ENCODE data around the gene LAMA2. TPM values are rescaled to one million over a fixed set of nuclear protein-coding genes. Genes with fewer than 3 reads are reported as not detected.
"Not testable (repeated sequence)": the region's sequence is repeated elsewhere in the genome, so short reads cannot be mapped to it uniquely, and the experiment has no call there.

LAMA2 gene
- total RNA-seq, 1 donor from 2014 or later: 0.23 TPM

DNA sequence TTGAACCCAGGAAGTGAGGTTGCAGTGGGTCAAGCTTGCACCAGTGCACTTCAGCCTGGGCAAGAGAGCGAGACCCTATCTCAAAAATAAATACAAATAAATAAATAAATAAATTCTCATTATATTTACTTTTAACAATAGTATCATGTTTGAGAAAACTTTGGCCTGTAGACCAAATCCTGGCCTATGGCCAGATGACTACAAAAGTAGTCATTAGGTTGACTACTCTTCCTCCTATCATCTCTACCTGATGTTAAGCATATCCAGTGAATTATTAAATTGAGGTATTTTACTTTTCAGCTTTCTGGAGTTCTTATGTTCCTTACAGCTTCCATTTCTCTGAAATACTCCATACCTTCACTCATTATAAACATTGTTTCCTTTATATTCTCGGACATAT is 280.6 kb downstream of the LAMA2 start:
- Mint-ChIP-seq H3K4me1 (ENCODE audit: low read depth) (no peaks in the 10 kb centered on the region), H3K36me3 (ENCODE audit: low read depth) (no peaks in the 10 kb centered on the region)

DNA sequence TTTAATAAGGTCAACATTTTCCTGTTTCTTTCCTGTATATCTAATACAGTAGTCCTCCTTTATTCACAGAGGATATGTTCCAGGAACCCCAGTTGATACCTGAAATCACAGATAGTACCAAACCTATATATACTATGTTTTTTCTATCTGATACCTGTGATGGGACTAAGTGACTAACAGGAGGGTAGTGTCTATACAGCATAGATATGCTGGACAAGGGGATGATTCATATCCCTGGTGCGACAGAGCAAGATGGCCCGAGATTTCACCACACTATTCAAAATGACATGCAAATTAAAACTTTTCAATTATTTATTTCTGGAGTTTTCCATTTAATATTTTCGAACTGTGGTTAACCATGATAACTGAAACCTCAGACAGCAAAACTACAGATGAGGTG is 281.1 kb downstream of the LAMA2 start:
- Mint-ChIP-seq H3K27ac (no peak overlapping the region), H3K4me1 (ENCODE audit: low read depth) (no peaks in the 10 kb centered on the region), H3K36me3 (ENCODE audit: low read depth) (no peaks in the 10 kb centered on the region), H3K27me3 (ENCODE audit: low read depth) (no peaks in the 10 kb centered on the region), H3K9me3 (no peaks in the 10 kb centered on the region), H3K4me3 (ENCODE audit: low read depth) (no peak overlapping the region)
- DNase-seq (ENCODE audit: low spot score): no peak
- intact Hi-C loops (cut with micrococcal nuclease): no loop called here

More for the DNA sequence above, 280.6 kb downstream of the LAMA2 start:
- H3K27me3 Mint-ChIP-seq (ENCODE audit: low read depth): no peaks in the 10 kb centered on the region
- no peaks in the 10 kb centered on the region for H3K9me3 Mint-ChIP-seq
- intact Hi-C loops (cut with micrococcal nuclease): no loop called here
- no peak for DNase-seq (ENCODE audit: low spot score)
- H3K27ac Mint-ChIP-seq: no peak overlapping the region
- H3K4me3 Mint-ChIP-seq (ENCODE audit: low read depth): no peak overlapping the region

DNA sequence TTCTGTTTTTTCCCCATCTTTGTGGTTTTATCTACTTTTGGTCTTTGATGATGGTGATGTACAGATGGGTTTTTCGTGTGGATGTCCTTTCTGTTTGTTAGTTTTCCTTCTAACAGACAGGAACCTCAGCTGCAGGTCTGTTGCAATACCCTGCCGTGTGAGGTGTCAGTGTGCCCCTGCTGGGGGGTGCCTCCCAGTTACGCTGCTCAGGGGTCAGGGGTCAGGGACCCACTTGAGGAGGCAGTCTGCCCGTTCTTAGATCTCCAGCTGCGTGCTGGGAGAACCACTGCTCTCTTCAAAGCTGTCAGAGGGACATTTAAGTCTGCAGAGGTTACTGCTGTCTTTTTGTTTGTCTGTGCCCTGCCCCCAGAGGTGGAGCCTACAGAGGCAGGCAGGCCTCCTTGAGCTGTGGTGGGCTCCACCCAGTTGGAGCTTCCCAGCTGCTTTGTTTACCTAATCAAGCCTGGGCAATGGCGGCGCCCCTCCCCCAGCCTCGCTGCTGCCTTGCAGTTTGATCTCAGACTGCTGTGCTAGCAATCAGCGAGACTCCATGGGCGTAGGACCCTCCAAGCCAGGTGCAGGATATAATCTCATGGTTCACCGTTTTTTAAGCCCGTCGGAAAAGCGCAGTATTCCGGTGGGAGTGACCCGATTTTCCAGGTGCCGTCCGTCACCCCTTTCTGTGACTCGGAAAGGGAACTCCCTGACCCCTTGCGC is 289.5 kb downstream of the LAMA2 start:
- H3K4me3 Mint-ChIP-seq (ENCODE audit: low read depth); DNase-seq (ENCODE audit: low spot score); H3K36me3 Mint-ChIP-seq (ENCODE audit: low read depth); H3K27me3 Mint-ChIP-seq (ENCODE audit: low read depth); H3K27ac Mint-ChIP-seq; H3K9me3 Mint-ChIP-seq; intact Hi-C loops (cut with micrococcal nuclease); H3K4me1 Mint-ChIP-seq (ENCODE audit: low read depth): not testable (repeated sequence)

DNA sequence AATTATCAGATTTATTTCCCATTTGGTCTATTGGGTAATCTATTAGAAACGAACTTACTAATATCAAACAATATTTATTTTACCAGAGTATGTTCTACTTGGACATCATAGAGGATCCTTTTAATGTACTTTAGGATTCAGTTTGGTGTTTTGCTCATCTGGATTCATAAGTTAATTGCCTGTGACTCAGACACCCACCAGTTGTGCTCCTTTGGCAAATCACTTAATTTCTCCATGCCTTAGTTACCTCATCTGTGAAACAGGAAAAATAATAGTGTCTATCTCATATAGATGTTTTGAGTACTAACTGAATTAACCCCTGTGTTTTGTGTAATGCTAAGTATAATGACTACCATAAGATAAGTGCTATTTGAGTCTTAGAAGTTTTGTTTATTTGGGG is 292.1 kb downstream of the LAMA2 start:
- no peaks in the 10 kb centered on the region for H3K4me1 Mint-ChIP-seq (ENCODE audit: low read depth)
- H3K9me3 Mint-ChIP-seq: no peaks in the 10 kb centered on the region
- H3K36me3 Mint-ChIP-seq (ENCODE audit: low read depth): no peaks in the 10 kb centered on the region
- DNase-seq (ENCODE audit: low spot score): no peak
- no peak overlapping the region for H3K27ac Mint-ChIP-seq
- no peak overlapping the region for H3K4me3 Mint-ChIP-seq (ENCODE audit: low read depth)
- intact Hi-C loops (cut with micrococcal nuclease): no loop called here
- no peaks in the 10 kb centered on the region for H3K27me3 Mint-ChIP-seq (ENCODE audit: low read depth)

DNA sequence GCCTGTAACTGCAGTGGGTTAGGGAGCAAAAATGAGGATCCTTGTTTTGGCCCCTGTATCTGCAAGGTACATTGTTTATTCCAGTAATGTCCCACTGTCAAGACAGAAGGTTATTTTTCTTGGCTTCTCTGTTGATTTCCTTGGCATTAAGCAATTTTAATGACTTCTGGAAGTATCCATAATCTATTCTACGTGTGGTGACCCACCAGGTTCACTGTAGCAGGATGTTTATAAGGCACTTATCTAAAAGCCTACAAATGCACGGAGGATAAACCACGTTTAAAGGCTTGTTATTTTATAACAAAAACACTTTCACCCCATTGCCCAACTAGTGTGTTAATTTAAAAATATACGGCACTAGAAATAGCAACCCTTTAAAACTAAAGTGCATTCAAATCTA is 294.9 kb downstream of the LAMA2 start:
- Mint-ChIP-seq H3K4me3 (ENCODE audit: low read depth) (no peak overlapping the region), H3K27ac (no peak overlapping the region), H3K9me3 (no peaks in the 10 kb centered on the region), H3K36me3 (ENCODE audit: low read depth) (no peaks in the 10 kb centered on the region), H3K27me3 (ENCODE audit: low read depth) (no peaks in the 10 kb centered on the region), H3K4me1 (ENCODE audit: low read depth) (no peaks in the 10 kb centered on the region)
- DNase-seq (ENCODE audit: low spot score): no peak
- intact Hi-C loops (cut with micrococcal nuclease): no loop called here

DNA sequence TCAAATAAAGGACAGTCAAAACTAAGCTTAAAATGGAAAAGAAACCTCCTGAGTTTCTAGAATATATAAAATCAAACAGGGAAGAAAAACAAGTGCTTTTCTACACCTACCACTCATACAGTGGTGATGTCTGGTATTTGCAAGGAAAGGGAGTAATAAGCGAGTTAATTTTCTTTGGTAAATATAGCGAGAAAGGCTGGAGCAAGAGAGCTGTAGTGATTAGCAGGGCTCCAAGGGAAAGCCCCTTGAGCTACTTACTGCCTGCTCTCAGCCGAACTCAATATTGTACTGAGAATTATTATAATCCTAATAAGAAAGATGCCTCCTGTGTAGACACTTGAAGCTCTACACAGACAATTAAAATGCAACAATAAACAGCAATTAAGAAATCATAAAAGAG is 296.3 kb downstream of the LAMA2 start:
- Mint-ChIP-seq H3K27me3 (ENCODE audit: low read depth) (no peaks in the 10 kb centered on the region), H3K27ac (no peak overlapping the region), H3K4me1 (ENCODE audit: low read depth) (no peaks in the 10 kb centered on the region), H3K4me3 (ENCODE audit: low read depth) (no peak overlapping the region), H3K36me3 (ENCODE audit: low read depth) (no peaks in the 10 kb centered on the region), H3K9me3 (no peaks in the 10 kb centered on the region)
- no peak for DNase-seq (ENCODE audit: low spot score)
- intact Hi-C loops (cut with micrococcal nuclease): no loop called here

DNA sequence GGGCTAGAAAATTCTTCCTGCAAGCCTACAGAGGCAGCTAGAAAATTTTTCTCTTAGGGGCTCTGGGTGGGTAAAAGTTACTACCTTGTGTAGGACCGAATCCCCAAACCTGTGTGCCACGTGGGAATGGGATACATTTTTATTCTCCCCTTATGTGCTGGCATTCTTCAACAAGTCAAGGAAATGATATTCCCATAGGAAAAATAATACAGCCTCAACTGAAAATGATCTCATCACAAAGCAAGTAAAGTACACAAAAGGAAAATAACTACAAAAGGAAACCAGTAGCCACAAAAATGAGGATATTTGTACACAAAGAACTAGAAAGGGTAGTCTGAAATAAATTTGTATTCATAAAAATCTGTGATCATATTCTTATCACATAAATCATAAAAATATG is 298.1 kb downstream of the LAMA2 start:
- Mint-ChIP-seq H3K27ac (no peak overlapping the region), H3K4me3 (ENCODE audit: low read depth) (no peak overlapping the region), H3K36me3 (ENCODE audit: low read depth) (no peaks in the 10 kb centered on the region), H3K9me3 (no peaks in the 10 kb centered on the region), H3K4me1 (ENCODE audit: low read depth) (no peaks in the 10 kb centered on the region), H3K27me3 (ENCODE audit: low read depth) (no peaks in the 10 kb centered on the region)
- intact Hi-C loops (cut with micrococcal nuclease): no loop called here
- DNase-seq (ENCODE audit: low spot score): no peak

DNA sequence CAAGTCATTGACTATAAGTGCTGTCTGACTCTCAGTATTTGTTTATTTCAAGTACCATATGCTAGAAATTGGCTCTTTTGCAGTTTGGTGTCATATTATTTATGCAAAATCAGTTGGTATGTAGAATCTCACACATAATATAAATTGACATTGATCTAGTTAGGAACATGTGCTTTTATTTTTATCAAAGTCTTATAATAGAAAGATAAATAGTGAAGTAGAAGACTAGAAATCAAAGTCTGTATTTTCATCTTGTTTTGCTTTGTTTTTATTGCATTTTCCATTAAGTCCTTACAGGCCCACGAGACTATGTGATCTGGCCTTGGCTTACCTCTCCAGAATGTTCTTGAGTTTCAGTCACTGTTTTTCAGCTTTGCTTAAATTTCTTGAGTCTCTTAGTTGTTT is 300.3 kb downstream of the LAMA2 start:
- Mint-ChIP-seq H3K27ac (no peak overlapping the region), H3K9me3 (no peaks in the 10 kb centered on the region), H3K36me3 (ENCODE audit: low read depth) (no peaks in the 10 kb centered on the region), H3K4me1 (ENCODE audit: low read depth) (no peaks in the 10 kb centered on the region), H3K4me3 (ENCODE audit: low read depth) (no peak overlapping the region), H3K27me3 (ENCODE audit: low read depth) (no peaks in the 10 kb centered on the region)
- intact Hi-C loops (cut with micrococcal nuclease): no loop called here
- DNase-seq (ENCODE audit: low spot score): no peak

DNA sequence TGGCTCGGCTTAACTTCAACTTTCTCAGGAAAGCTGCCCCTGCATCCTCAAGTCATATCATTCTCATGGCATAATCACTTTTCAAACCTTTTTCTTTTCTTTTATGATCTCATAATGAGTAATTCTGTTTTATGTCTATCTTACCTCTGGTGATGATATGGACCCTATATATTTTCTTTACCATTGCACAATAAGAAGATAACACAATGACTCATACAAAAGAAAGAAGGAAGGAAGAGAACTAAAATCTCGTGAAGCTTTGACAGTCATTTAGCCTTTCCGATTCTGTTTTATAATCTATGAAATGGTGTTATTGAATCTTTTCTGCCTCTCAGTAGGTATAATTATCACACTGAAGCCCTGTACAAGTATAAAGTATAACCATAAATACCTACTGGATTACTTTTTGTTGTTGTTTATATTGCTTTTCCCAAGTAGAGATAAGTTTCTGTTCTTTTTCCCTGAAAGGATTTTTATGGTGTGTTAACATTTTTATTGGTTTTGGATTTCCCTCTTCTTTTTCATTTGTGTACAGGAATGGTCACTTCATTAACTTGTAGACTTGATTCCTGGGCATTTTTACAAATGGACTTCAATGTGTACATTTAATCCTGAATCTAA is 300.9 kb downstream of the LAMA2 start:
- no peak overlapping the region for H3K27ac Mint-ChIP-seq
- intact Hi-C loops (cut with micrococcal nuclease): no loop called here

DNA sequence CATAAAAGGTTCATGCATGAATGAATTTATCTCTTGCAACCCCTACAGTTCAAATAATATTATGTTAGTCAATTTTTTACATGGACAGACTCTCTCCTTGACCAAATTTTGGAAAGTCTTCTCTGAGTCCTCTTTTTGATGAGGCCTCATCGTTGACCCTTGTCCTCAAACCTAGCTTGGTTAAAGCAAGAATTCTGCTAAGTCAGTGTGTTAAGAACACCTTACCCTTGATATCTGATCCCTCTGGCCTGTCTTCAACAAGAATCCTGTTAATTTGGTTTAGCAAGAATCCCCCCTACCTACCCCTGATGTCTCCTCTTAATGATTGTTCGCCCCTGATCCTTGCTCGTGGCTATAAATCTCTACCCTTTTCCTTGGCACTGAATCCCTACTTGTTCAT is 301.4 kb downstream of the LAMA2 start:
- DNase-seq (ENCODE audit: low spot score): no peak
- no peak overlapping the region for H3K27ac Mint-ChIP-seq
- H3K27me3 Mint-ChIP-seq (ENCODE audit: low read depth): no peaks in the 10 kb centered on the region
- intact Hi-C loops (cut with micrococcal nuclease): no loop called here
- no peaks in the 10 kb centered on the region for H3K4me1 Mint-ChIP-seq (ENCODE audit: low read depth)
- H3K36me3 Mint-ChIP-seq (ENCODE audit: low read depth): no peaks in the 10 kb centered on the region
- H3K4me3 Mint-ChIP-seq (ENCODE audit: low read depth): no peak overlapping the region
- no peaks in the 10 kb centered on the region for H3K9me3 Mint-ChIP-seq

More for the DNA sequence above, 300.9 kb downstream of the LAMA2 start:
- H3K4me3 Mint-ChIP-seq (ENCODE audit: low read depth): no peak overlapping the region
- no peaks in the 10 kb centered on the region for H3K4me1 Mint-ChIP-seq (ENCODE audit: low read depth)
- H3K27me3 Mint-ChIP-seq (ENCODE audit: low read depth): no peaks in the 10 kb centered on the region
- no peak for DNase-seq (ENCODE audit: low spot score)
- no peaks in the 10 kb centered on the region for H3K9me3 Mint-ChIP-seq
- no peaks in the 10 kb centered on the region for H3K36me3 Mint-ChIP-seq (ENCODE audit: low read depth)

DNA sequence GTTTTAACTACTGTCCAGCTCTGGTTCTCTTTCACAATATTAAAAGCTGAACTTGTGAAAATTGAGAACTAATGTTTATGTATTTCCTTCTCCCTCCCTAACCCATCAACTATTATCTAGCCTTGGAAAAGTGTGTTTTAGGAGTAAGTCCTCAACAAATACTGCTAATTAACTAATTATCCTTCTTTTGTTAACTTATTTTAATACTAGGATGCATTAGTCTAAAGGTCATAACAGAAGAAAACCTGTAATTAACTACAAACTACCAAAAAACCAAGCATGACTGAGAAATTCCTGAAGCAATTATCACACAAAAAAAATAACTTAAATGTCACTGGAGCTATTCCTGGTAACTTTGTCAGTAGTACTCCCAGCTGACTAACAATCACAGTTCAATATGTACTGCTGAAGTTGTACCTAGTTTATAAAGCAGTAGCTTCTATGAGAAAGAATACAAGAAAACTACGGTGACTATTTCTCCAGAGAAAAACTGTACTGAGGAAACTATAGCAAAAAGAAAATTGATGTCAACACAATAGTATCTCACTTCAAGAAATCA is 301.9 kb downstream of the LAMA2 start:
- Mint-ChIP-seq H3K27me3 (ENCODE audit: low read depth) (no peaks in the 10 kb centered on the region), H3K4me3 (ENCODE audit: low read depth) (no peak overlapping the region), H3K36me3 (ENCODE audit: low read depth) (no peaks in the 10 kb centered on the region), H3K4me1 (ENCODE audit: low read depth) (no peaks in the 10 kb centered on the region), H3K9me3 (no peaks in the 10 kb centered on the region), H3K27ac (no peak overlapping the region)
- intact Hi-C loops (cut with micrococcal nuclease): no loop called here
- DNase-seq (ENCODE audit: low spot score): no peak

DNA sequence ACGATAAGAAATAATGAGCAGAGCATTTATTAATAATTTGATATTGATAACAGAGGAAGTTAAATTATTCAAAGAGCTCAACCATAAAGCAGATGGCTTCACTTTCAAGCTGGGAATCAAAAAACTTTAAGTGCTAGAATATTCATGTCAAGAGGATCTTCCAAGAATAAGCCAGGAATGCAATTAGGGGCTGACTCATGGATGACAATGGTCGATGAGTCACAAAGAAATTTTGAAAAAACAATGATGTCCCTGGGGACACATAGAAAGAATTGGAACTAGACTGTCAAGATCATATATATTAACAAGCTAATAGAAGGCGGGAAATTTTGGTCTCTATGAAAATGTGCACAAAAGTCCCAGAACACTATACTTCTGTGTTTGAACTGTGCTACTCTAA is 304.1 kb downstream of the LAMA2 start:
- no peaks in the 10 kb centered on the region for H3K27me3 Mint-ChIP-seq (ENCODE audit: low read depth)
- DNase-seq (ENCODE audit: low spot score): no peak
- no peak overlapping the region for H3K4me3 Mint-ChIP-seq (ENCODE audit: low read depth)
- H3K27ac Mint-ChIP-seq: no peak overlapping the region
- no peaks in the 10 kb centered on the region for H3K9me3 Mint-ChIP-seq
- H3K4me1 Mint-ChIP-seq (ENCODE audit: low read depth): no peaks in the 10 kb centered on the region
- intact Hi-C loops (cut with micrococcal nuclease): no loop called here
- H3K36me3 Mint-ChIP-seq (ENCODE audit: low read depth): no peaks in the 10 kb centered on the region

DNA sequence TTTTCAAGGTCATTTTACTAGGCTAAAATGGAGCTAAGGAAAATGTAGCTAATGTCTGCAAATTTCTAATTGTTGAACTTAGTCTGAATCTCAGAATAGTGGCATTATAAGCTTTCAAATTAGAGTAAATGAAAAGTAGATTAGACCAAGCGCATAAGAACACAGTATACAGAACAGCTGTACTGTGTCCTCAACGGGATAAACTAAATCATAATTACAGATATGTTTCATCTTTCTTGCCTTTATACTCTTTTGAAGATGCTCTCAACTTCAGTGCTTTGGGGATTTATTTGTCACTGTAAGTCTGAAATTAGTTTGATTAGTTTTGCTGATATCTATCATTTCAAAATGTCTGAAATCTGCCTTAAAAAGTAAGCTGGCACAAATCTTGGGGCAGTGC is 305.4 kb downstream of the LAMA2 start:
- H3K27me3 Mint-ChIP-seq (ENCODE audit: low read depth): no peaks in the 10 kb centered on the region
- no peaks in the 10 kb centered on the region for H3K9me3 Mint-ChIP-seq
- intact Hi-C loops (cut with micrococcal nuclease): no loop called here
- H3K36me3 Mint-ChIP-seq (ENCODE audit: low read depth): no peaks in the 10 kb centered on the region
- no peaks in the 10 kb centered on the region for H3K4me1 Mint-ChIP-seq (ENCODE audit: low read depth)
- no peak overlapping the region for H3K27ac Mint-ChIP-seq
- no peak for DNase-seq (ENCODE audit: low spot score)
- H3K4me3 Mint-ChIP-seq (ENCODE audit: low read depth): no peak overlapping the region
